Stimulated activated CD8-positive, alpha-beta memory T cell treated with anti-CD3 and anti-CD28 coated beads, Interleukin-12 subunit alpha, Interleukin-12 subunit beta, amount 100 ng/mL, for 1 hour (primary cell): ENCODE results near the gene SYT1.
"Not testable (repeated sequence)": the region's sequence is repeated elsewhere in the genome, so short reads cannot be mapped to it uniquely, and the experiment has no call there.

Experiments used
- DNase-seq: peaks from one replicate; pipeline ENCODE4 v3.0.0-alpha.2; 2020; ENCODE audit warnings: low read depth

The SYT1 gene

GRCh38 chr12:79402606-79403005 is 538.0 kb downstream of the SYT1 start:
- no peak for DNase-seq

DNA sequence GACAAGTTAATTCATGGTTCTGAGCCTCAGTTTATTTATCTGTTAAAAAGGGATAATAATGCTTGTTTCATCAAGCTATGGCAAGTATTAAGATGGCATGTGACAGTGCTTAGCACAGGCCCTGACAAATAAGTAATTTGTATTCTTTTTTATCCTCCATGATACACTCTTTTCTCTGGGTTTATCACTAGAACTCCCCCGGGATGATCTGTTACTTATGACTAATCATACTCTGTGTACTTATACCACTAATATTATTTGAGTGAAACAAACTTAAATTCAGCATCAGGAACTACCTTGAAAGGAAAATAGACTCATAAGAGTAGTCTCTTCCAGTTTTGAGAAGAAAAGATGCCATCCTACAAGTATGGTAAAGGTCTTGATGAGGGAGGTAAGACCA is 542.4 kb downstream of the SYT1 start:
- DNase-seq = no peak

DNA sequence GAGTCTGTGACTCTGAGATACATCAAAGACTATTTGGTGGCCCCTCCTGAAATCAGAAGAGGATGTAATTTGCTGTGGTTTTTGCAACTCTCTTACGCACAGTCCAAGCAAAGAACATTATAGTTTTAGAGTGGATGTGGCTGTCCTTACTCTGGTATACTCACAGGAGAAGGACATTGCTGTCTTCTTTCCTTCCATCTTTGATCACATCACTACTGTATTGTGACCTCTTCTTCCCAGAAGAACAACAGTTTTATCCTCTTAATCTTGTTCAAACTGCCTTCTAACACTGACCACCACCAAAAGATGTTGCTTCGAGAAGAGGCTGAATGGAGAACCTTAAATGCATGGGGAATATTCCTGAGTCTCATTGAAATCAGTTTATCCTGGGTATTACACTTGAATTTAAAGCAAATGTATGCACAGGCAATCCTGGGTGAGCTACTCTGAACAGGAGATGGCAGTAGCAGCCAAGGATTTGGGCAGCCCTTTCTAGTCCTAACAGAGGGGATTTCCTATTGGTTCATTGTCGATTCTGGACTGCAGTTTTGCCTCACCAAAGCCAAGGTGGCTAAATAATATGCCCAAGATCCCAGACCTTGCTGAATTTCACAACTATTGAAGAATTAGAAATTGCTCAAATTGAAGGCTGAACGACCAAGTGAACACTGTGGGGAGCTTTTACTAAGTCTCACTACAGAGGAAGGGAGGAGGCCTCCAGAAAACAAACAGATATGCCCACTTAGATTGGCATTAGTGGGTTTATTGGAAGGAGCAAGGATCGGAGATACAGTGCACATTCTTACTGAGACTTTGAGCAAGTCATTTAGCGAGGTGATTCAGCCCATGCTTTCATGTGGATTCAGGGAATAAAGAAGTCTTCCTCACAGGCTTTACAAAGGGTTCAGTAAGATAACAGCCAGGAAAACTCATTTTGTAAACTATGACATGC is 543.4 kb downstream of the SYT1 start:
- no peak for DNase-seq

DNA sequence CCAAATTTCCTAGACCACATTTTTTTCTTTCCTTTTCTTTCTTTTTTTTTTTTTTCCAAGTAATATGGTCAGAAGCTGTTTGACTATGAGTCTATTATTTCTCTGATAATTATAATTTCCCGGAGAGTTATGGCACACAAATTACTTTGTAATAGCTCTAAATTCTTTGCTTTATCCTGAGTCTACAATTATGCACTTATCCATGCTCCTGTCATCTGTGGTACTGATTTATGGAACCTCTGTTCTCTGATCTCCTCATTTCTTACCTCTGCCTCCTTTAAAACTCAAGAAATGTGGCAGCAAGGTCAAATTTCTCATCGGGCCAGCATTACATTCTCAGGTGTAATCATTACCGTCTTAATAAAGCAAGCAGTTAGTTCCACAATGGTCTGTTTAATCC is 544.1 kb downstream of the SYT1 start:
- no peak for DNase-seq

DNA sequence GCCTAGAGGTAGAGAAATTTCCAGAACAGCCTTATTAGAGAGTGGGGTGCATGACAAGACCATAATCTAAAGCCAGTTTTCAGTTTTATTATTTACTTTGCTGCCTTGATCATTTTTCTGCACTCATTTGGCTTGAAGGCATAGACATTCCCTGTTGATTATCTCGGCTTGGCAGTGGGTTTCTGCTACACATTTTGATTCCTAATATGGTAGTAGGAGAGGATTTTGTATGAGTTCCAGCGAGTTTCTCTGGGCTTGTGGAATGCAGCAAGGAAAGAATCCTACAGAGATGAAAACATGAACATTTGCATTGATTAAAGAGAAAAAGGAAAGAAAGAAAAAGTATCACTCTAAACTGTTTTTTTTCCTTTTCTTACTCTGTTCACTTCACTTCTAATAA is 545.0 kb downstream of the SYT1 start:
- no peak for DNase-seq

DNA sequence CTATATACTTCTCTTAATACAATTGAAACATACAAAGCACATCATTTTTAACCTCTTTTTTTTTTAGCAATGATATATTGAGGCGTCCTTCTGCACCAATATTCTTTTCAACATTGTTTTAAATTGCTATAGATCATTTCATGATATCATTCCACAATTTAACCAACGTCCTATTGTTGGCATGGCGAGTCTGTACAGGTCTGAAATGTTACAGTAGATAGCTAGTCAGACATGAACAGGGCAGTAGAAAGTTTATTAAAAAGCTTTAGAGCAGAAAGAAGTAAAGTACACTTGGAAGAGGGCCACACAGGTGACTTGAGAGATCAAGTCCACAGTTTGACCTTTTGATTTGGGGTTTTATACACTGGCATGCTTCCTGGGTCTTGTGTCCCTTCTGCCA is 547.2 kb downstream of the SYT1 start:
- DNase-seq = no peak

DNA sequence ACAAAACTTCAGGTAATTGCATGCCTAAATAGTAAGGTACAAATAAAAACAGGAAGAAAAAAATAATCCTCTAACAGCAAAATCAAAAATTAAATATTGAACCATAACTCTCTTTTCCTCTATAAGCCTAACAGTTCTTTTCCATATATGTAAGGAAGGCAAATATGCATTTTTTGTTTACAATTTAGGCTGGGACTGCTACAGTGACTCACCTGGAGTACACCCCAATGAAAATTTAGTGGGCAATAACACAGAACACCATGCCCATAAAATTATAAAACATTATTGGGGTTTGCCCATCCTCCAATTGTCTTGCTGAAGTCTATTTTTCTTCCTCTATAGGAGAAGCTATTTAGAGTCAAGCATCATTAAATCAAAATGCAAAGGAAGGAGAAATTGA is 549.2 kb downstream of the SYT1 start:
- DNase-seq = no peak

GRCh38 chr12:79414252-79414651 is 549.7 kb downstream of the SYT1 start:
- no peak for DNase-seq

- DNase-seq = no peak
Measured at GRCh38 chr12:79415321-79415720, 550.7 kb downstream of the SYT1 start.

DNA sequence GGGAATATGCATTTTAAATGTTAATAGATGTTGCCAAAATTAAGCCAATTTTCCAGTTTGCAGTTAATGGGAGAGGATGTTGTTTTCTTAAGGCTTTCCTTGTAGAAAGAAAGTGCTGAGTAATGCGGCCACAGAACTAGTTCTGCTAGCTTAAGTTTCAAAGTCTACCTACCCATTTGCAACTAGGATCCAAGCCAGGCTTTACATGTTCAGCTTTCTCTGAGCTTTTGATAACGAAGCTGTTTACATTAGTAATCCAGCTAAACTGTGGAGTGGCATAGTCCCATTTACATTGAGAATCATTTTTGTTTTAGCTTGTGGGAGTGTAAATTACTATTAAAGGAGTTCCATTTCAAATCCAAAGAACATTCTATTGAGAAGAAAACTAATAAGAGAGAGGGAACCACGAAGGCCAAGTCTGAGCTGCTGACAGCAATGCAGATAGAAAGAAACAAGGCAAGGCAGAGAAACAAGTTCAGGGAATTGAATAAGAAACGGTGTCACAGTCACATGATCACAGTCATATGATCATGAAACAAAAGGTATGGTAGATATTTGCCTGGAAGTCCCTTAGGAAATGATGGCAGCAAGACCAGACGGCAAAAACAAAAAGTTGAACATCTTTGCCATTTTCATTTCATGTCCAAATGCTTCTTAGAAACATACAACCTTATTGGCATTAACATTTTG is 551.3 kb downstream of the SYT1 start:
- DNase-seq = no peak

GRCh38 chr12:79420146-79420618 is 555.6 kb downstream of the SYT1 start:
- DNase-seq = no peak

- no peak for DNase-seq
Measured at GRCh38 chr12:79421236-79421740, 556.7 kb downstream of the SYT1 start.

DNA sequence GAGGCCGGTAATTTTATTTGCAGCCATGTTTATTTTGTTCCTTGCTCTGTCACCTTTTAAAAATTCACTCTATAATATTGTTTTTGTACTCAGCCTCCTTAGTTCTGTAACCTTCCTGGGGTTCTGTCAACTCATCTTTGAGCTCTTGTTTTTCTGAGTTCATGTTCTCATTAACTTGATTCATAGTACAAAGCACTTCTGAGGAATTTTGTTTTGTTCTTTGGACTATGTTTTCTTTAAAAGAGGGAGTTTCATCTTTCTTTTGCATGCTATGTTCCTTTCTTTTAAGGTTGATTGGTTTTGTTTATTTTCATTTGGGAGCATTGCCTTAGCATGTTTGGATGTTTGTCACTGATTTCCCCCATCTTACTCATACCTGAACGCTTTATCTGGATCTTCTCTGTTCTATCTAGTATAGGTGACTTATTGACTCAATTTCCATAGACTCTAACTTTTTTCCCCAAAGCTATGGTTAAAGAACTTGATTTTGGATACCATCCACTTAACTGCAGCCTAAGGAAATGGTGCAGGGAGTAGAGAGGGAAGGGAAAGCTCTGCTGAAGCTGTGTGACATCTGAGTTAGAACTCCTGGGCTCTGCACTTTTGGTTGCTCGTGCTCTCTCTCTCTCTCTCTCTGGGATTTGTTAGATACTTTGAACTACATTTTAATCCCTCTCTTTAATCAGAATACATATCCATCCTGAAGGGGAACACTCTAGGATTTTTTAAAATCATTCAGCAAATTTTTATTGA is 557.7 kb downstream of the SYT1 start:
- no peak for DNase-seq

GRCh38 chr12:79423560-79423959 is 559.0 kb downstream of the SYT1 start:
- DNase-seq = no peak

GRCh38 chr12:79424109-79424721 is 559.6 kb downstream of the SYT1 start:
- DNase-seq = no peak

- no peak for DNase-seq
Measured at GRCh38 chr12:79426121-79426520, 561.5 kb downstream of the SYT1 start.

DNA sequence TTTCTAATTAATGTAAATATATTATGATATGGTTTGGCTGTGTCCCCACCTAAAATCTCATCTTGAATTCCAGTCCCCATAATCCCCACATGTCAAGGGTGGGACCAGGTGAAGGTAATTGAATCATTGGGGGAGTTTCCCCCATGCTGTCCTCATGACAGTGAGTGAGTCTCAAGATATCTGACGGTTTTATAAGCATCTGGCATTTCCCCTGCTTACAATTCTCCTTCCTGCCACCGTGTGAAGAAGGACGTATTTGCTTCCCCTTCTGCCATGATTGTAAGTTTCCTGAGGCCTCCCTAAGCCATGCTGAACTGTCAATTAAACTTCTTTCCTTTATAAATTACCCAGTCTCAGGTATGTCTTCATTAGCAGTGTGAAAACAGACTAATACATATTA is 562.2 kb downstream of the SYT1 start:
- DNase-seq = not testable (repeated sequence)

- DNase-seq = no peak
Measured at GRCh38 chr12:79433465-79434072, 569.0 kb downstream of the SYT1 start.

DNA sequence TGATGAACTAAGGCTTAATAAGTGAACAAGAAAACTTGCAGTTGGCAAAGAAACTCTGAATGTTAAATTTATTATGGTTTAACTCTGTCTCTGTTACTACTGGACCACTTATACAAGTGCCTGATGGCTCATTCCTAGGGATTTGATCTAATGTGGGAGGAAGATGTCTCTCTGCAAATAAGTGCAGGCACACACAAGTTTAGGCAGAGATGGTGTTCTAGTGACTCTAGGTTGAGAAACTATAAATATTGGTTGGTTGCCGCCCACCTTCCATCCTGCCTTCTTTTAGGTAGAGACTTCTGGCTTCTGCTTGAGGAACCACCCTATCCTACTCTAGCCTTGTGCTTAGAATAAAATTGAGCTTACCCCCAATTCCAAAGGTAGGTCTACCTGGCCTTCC is 570.0 kb downstream of the SYT1 start:
- DNase-seq = no peak

DNA sequence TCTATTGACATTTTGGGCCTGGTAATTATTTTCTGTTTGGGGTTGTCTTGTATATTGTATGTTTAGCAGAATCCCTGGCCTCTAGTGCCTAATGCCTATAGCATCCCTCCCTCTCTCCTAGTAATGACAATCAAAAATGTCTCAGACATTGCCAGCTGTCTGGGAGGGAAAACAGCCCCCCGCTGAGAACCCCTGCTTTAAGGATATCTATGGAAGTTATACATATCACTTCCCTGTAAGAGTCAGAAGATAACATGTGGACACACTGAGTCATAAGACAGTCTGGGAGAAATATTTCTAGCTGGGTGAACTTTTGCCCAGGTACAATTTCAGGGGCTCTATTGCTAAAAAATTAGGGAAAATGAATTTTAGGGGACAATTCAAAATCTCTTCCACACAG is 571.2 kb downstream of the SYT1 start:
- no peak for DNase-seq

GRCh38 chr12:79438480-79439174 is 574.1 kb downstream of the SYT1 start:
- DNase-seq = no peak
